Activated CD4-positive, CD25-positive, alpha-beta regulatory T cell treated with anti-CD3 and anti-CD28 coated beads, Interleukin-2, amount 50 U/mL, for 72 hours (primary cell): Measurements from ENCODE around the gene RSBN1.
A peak's percentile ranks its signal among the peaks of the same experiment; 100 is the strongest.
"Not testable (repeated sequence)": the region's sequence is repeated elsewhere in the genome, so short reads cannot be mapped to it uniquely, and the experiment has no call there.

ENCODE experiments used
- DNase-seq: peaks from one replicate; pipeline ENCODE4 v3.0.0; 2021

The RSBN1 gene

DNA sequence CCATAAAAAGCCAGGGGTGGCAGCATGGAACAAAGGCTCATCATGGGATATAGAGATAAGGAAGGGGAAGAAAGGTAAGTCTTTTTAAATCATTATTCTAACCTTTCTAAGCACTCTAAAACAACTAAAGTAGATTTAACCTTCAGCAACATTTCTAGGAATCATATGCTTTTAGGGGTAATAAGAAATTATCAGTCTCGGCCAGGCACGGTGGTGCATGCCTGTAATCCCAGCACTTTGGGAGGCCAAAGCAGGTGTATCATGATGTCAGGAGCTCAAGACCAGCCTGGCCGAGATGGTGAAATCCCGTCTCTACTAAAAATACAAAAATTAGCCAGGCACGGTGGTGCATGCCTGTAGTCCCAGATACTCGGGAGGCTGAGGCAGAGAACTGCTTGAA is 32.7 kb downstream of the RSBN1 start:
- no peak for DNase-seq

DNA sequence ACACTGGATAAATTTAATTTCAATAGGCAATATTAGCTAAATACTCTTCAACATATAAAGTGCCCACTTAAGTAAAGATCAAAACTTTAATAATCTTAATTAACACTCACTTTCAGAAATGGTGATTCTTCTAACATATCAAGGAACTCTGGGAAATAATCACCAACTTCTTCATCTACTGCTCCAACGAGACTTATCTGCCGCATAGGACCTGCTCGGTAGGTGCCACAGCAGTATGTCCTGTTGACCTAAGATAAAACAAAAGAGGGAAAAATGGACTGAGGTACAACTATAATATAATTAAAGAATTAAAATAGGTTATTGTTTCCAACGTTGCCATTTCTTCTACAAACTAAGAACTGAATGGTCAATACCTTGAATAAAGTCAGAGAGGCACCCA is 34.7 kb downstream of the RSBN1 start:
- no peak for DNase-seq

DNA sequence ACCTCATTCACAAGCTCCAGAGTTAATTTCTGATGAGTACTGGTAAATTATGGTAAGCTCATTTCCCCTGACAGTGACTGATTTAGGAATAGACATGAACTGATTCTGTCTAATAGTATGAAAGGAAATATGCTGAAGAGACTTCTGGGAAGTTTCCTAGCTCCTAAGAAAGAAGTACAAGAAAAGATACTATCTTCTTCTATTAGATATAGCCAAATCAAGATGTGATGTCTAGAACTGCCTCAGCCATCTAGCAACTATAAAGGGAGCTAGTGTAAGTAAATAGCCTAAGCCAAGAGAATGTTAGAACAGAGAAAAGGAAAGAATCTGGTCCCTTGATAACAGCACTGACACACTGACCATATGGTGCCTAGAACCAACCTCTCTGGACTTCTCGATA is 42.2 kb downstream of the RSBN1 start:
- DNase-seq = no peak

DNA sequence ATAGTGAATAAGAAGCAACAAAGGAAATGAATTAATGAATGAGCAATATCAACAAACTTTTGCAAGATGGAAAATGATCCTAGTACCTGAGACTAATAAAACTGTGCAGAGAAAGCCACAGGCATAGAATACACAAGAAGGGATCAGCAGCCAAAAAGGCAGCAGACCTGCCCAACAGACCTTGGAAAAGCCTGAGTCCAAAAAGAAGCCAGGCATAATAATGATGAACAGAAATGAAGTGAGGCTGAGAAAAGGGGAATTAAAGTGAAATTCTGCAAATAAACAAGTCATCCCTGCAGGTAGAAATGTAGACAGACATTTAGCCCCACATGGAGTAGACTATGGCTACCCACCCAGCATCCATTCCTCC is 42.7 kb downstream of the RSBN1 start:
- DNase-seq = no peak

DNA sequence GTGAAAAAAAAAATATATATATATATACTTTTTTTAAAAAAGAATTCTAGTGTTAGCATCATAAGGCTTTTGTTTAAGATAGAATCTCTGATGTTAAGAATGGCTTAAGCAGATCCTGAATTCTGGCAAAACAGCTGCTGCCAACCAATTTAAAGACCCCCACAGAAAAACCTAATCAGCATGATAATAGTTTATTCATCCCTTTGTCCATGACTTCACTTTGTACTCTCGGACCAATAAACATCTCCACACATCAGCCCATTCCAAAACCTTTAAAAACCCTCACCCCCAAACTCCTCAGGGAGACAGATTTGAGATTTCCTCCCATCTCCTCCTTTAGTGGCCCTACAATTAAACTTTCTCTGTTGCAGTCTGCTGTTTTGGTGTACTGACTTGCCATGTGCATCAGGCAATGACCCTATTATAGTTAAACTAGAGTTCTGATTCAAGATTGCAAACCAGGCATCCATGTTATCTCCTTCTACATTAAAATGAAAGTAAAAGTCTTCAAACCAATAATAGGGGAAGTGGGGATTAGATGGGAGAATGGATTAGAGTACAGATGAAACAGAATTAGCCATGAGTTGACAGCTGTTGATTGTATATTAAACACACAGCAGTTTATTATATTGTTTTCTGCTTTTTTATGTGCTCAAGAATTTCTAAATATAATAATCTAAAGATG is 43.2 kb downstream of the RSBN1 start:
- no peak for DNase-seq

DNA sequence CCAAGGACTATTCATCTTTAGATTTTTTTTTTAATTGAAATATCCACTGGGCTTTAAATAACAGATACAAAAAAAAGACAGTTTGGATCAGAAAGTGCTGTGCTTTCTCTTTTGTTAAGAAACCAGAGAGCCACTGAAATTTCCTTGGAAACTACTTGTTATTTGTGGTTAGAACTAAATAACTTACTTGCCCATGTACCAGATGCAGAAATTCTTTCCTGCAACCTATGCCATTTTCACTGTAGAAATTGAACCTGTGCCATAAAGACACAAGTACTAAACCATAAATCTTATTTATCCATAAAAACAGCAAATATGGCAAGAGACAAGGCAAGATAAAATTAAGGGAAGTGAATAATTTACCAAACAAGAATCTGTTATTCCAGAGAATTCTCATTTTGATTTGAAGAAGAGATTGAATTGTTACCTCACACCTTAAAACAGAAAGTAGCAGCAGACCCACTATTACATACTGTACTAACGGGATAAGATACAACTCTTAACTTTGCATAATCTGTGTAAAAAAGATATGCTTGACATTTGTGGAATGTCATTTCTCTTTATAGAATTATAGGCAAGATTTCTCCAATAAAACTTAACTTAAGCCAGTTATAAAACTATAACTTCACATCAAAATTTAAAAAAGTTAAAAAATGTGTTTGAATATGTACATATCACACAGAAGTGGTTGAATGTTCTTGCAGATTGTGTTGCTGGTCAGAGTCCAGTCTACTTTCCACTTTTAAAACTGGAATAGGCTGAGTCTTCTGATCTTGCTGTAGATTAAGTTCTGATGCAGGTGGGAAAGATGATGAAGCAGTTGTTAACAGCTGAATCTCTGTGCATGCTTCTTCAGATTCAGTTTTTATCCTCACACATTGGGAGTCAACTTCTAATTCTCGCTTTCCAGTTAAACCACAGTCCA is 46.7 kb downstream of the RSBN1 start:
- no peak for DNase-seq

DNA sequence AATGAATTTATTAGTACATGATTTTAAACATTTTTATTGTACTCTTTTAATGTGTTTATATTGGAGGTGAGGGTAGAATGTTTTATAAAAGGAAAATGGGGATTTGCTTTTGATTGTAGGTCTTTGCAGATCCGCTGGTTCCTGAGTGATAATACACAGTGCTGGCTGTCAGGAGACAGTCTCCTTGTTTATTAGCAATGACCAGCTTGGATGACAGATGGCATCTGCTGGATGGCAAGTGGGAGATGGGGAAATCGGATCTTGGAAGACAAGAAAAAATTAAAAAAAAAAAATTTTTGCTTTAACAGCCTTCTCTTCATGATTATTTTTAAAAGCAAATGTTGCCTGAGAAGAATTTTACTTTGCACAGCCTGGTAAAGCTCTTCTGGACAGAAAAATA is 48.6 kb downstream of the RSBN1 start:
- DNase-seq = no peak

DNA sequence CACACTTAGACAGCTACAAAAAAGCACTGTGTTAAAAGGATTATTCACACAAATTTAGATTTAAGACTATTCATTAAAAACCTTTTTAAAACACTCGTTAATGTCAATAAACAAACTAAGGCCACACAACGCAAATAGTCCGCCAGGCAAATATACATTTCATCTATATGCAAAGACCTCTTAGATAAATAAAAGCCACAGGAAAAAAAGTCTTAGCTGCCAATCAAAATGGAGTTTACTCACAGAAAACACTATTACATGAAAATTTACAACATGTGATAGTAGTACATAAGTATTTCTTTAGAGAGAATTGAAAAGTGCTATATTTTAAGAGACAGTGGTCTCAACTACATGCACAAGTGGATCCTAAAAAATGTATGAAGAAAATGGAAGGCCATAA is 50.3 kb downstream of the RSBN1 start:
- no peak for DNase-seq

DNA sequence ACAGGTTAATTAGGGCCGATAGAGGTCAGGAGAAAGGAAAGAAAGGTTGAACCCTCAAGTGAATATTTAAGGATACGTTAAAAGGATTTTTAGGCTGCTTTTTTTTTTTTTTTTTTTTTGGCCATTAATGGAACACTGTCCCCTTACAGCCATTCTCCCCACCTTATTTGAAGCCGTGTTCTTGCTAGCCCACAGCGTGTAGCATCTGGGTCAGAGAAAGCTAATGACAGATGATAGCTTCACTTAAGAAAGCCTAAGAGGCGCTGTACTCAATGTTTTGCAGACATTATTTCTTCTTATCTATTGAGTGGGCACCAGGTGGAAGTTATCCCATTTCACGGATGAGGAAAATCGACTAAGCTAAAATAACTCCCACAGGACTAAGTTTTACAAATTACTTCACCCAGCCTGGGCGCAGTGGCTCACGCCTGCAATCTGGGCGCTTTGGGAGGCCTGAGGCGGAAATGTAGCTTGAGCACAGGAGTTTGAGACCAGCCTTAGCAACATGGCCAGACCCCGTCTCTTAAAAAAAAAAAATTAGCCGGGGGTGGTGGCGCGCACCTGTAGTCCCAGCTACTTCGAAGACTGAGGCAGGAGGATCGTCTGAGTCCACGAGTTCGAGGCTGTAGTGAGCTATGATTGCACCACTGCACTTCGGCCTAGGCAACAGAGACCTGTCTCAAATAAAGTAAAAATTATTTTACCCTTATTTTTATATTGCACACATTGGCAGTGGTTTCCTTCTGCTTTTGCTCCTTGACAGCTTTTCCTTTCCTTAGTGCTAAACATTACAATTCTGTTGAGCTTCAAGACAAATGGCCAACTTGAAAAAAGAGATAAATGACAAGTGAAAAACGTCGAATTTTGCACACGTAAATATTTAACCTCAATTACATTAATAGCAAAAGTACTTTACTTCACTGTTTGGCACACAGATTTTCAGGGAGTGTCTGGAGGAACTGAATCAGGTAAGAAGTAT is 51.9 kb downstream of the RSBN1 start:
- DNase-seq = no peak

DNA sequence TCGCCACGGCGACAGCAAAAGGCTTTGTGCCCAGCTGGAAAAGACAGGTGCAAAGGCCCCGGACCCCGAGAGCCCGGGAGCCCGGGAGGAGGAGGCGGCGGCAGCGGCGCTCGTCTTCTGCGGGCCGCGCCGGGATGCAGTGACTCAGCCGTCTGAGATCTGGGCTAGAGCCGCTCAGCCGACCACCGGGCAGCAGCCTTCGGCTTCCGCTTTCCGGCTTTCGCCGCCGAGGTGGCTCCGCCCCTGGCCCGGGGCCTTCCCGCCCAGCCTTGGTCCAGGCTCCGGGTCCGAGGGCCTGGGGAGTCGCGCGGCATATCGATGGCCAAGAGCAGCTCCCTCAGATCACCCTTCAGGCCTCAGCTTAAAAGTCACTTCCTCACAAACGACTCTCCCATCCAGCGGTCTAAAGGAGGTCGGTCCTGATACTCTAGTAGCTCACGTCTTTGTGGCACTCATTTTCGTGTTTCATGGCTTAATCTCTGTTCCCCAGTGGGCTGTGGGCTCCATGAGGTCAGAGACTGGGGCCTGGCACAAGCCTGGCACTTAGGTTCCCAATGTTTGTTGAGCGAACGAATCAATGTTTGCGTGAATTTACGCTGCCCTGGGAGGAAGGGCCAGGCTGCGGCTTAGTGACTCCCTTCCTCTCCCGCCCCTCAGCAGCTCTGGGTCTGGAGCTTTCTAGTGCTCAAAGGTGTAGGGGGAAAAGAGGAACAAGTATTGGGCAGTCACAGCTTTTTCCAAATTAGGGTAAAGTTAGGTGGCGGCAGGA is 52.8 kb downstream of the RSBN1 start, which contains the start of gene PHTF1:
Gene PHTF1, minus strand, starts transcription at position 154 of the 769 bp plus-strand sequence. CDS start 783 bp downstream, outside the sequence.
- DNase-seq = peak; percentile 75

DNA sequence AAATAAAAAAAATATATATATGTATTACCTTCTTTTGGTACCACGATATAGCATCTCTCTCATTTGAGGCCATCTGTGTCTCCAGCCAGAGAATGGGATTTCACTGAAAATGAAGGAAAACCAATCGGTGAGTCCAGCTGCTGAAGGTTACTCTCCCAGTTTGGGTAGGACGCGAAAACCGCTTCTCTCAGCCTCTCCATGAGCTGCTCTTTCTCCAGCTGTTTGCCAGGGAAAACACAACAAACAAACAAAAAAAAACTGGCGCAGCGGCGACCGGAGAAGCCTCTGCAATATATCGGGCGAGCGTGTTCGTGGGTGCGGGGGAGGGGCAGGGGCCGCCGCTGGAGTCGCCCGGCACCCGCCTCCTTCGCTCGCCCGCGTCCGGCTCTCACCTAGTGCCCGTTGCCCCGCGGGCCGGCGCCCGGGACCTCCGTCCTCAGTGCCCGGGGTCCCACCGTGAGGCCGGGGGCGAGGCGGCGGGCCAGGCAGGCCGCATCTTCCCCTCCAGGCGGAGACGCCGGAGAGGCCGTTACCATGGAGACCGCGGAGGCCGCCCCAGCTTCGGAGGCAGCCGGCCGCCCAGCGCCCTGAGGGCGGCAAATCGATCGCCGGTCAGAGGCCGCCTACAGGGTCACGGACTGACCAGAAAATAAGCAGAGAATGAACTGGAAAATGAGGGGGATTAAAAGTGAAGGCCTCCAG is 53.5 kb downstream of the RSBN1 start:
- peak; percentile 76 for DNase-seq

DNA sequence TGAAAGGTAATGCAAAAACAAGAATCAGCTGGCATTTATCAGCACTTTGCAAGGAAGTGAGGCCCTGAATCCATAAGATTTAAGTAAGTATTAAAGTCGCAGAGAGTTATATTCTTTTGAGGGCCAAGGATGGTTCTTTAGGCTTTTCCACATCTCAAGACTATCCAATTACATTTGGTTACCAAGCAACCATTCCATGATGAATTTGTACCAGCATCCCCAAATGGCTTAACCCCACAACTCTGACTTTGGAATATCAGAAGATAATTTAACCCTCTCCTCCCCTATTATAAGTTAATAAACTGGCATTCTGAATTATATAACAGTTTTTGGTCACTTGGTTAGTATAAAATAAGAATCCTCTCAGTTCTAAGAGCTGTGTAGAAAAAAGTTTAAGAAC is 55.8 kb downstream of the RSBN1 start:
- DNase-seq = no peak

DNA sequence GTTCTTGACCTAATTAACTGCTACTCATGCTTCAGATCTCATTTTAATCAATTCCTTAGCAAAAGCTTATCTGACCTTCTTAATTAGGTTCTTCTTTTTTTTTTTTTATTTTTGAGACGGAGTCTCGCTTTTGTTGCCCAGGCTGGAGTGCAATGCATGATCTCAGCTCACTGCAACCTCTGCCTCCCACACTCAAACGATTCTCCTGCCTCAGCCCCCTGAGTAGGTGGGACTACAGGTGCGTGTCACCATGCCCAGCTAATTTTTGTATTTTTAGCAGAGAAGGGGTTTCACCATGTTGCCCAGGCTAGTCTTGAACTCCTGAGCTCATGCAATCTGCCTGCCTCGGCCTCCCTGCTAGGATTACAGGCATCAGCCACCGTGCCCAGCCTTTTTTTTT is 58.9 kb downstream of the RSBN1 start:
- not testable (repeated sequence) for DNase-seq

DNA sequence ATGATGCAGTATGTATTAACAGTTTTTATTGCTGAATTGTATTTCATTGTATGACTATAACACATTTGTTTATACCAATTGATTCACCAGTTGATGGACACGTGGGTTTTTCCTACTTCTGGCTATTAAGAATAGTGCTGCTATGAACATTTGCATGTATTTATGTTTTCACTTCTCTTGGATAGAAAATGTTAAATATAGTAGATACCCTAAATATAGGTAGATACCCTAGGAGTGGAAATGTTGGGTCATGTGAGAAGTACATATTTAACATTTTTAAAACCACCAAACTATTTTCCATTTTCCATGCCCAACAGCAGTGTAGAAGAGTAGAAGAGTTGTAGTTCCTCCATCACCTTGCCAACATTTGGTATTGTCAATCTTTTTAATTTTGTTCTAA is 60.8 kb downstream of the RSBN1 start:
- DNase-seq = no peak

DNA sequence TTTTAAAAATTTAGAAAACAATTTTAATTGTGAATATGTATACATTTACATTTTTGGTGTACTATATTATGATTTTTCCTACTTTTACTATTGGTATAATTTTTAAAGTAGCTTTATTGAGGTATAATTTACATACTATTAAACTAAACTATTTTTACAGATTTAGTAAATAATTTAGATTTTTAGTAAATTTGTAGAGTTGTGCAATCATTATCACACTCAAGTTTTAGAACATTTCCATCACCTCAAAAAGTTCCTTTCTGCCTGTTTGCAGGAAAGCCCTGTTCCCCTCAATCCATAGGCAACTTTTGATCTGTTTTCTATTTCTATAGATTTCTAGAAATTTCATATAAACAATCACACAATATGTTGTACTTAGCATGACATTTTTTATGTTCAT is 61.2 kb downstream of the RSBN1 start:
- DNase-seq = no peak

DNA sequence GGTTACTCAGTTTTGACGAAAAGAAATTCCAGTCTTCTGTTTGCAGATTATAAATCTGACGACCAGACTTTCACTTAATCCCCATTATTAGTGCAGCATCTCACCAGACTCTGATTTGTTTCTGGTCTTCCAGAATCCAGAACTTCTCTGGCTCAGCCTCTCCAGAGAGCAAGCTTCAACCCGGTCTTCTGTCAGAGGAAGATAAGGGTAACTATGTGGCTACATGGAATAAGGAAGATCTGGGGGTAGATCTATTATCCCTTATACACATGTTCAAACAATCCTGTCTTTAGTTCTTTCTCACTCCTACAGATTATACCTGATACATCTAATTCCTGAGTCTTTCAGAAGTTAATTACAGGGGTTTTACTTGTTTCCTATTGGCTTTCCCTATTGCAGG is 62.9 kb downstream of the RSBN1 start:
- no peak for DNase-seq

DNA sequence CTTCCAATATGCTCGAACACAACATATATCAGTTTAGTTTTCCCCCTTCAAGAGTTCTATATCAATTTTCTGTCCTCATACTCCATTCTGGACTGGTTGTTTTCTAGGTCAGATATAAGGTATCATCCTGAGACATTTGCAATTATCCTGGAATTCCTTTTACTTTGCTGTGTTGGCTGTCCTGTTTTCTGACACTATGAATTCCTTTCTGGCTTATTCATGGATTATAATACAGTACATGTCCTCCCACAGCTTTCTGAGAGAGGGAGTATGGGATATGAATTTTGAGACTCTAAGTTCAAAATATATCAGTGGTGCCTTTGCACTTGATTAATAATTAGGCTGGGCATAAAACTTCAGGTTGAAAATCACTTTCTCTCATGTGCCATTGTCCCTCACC is 64.9 kb downstream of the RSBN1 start:
- DNase-seq = no peak

DNA sequence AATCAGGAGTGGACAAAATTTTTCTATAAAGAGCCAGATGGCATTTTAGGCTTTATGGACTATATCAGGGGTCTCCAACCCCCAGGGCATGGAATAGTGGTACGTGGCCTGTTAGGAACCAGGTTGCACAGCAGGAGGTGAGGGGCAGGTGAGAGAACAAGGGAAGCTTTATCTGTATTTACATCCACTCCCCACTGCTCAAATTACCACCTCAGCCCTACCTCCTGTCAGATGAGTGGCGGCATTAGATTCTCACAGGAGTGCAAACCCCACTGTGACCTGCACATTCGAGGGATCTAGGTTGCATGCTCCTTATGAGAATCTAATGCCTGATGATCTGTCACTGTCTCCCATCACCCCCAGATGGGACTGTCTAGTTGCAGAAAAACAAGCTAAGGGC is 66.9 kb downstream of the RSBN1 start:
- DNase-seq = no peak

DNA sequence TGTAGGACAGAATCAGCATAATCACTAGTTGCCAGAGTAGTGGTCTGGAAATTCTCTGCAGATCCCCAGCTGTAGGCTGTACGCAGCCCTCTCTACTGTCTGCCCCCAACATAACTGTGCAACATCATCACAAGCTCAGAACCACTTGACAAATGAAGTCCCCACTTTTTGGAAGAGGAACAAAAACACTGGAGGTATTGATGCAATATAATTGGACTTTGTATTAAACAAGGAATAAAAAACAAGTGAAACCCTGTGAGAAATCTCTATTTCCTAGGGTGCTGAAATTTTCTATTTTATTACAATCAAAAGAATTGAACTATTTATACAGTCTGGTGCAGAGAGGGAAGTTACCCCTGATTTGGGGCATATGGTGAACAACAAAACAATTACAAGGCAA is 68.2 kb downstream of the RSBN1 start:
- DNase-seq = no peak

DNA sequence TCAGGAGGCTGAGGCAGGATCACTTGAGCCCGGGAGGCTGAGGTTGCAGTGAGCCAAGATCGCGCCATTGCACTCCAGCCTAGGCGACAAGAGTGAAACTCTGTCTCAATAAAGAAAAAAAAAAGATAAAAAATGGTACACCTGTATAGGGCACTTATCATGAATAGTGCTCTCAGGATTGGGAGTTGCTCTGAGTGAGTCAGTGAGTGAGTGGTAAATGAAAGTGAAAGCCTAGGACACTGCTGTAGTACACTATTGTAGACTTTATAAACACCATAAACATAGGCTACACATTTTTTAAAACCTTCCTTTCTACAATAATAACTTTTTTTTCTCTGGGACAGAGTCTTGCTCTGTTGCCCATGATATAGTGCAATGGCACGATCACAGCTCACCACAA is 69.8 kb downstream of the RSBN1 start:
- DNase-seq = no peak

DNA sequence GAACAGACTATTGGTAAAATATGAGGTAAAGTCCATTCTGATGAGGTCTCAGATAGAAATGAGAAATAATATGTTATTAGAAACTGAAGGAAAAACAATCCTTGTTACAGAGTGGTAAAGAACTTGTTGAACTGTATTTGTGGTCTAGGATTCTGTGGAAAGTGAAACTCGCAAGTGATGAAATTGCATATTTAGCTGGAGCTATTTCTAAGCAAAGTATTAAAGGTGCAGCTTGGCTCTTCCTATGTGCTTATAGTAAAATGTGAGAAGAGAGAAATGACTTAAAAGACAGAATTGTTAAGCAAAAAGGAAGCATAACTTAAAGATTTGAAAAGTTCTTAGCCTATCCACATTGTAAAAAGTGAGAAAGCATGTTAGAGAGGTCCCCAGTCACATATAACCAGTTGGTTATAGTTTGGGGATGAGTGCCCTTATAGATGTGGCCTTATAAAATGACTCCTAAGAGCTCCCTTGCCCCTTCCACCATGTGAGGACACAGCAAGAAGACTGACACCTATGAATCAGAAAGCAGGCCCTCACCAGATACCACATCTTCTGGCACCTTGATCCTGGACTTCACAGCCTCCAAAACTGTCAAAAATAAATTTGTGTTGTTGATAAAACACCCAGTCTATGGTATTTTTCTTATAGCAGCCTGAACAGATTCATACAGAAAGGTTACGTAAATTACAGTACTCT is 77.8 kb downstream of the RSBN1 start:
- DNase-seq = no peak
